ENCODE data around the gene SAA4.
"Not testable (repeated sequence)": the region's sequence is repeated elsewhere in the genome, so short reads cannot be mapped to it uniquely, and the experiment has no call there.

Gene SAA4

DNA sequence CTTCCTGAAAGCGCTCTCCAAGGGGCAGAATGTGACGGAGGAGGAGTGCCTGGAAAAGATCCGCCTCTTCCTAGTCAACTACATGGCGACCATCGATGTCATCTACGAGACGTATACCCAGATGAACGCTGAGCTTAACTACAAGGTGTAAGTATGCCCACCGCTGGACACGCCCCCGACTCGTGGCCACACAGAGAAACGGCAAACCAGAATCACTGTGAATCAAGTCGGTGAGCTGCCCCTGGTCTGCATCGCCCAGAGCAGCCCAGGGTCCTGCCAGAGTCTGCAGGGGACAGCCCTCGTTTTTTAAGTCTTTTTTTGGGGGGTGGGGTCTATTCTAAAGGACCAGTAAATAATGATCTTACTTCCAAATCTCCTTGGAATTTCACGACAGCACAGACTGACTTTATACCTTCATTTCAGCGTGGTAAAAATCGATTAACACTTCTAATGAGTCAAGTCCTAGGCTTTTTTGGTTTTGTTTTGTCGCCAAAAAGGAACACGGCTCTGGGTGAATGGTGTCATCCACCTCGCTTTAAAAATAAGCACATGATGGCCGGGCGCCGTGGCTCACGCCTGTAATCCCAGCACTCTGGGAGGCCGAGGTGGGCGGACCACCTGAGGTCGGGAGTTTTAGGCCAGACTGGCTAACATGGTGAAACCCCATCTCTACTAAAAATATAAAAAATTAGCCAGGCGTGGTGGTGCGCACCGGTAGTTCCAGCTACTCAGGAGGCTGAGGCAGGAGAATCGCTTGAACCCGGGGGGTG, 46.9 kb downstream of the SAA4 start:
- DNase-seq (ENCODE audit: low spot score): not testable (repeated sequence)

DNA sequence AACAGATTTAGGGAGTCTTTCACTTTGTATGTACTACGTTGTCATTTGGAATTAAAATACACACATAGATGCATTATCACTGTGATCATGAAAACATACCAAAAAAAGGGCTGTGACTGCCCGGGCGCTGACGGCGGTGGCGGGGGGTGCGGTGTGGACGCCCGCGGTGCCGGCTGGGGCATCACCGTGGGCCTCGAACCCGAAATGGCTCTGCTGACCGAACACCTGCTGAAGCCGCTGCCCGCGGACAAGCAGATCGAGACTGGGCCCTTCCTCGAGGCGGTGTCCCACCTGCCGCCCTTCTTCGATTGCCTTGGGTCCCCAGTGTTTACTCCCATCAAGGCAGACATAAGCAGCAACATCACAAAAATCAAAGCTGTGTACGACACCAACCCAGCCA, 47.8 kb downstream of the SAA4 start:
- no peak for DNase-seq (ENCODE audit: low spot score)
